OCI-LY3 (cell line): ENCODE measurements around the gene SULT2B1.

Source experiments
- H2AFZ ChIP-seq: fragments of 200-600, 300-600 bp; shearing (Covaris generic); 2 replicates; pipeline ENCODE4 v1.6.0; 2014; ENCODE audit warnings: antibody characterized with exemption, low read depth, low read length
- H3K27ac ChIP-seq: fragments of 200-600, 300-600 bp; sonication (generic); 2 replicates; pipeline ENCODE4 v1.5.1; 2014; ENCODE audit warnings: mild to moderate bottlenecking, low read length, moderate library complexity, mixed read lengths
- H3K27me3 ChIP-seq: fragments of 200-600, 300-600 bp; sonication (generic); 2 replicates; pipeline ENCODE4 v1.6.1; 2014; ENCODE audit warnings: low read depth, low read length, mixed read lengths
- H3K36me3 ChIP-seq: fragments of 200-600, 300-600 bp; sonication (generic); replicated peaks from 2 replicates; pipeline ENCODE3; 2014; ENCODE audit warnings: low read depth, low read length, mixed read lengths
- H3K4me1 ChIP-seq: fragments of 300-600, 200-600 bp; sonication (generic); 2 replicates; pipeline ENCODE4 v1.6.1; 2014; ENCODE audit warnings: low read length, mixed read lengths
- H3K4me2 ChIP-seq: fragments of 200-600, 300-600 bp; sonication (generic); 2 replicates; pipeline ENCODE4 v1.6.1; 2014; ENCODE audit warnings: low read length, mixed read lengths
- H3K4me3 ChIP-seq: fragments of 300-600, 200-600 bp; sonication (generic); 2 replicates; pipeline ENCODE4 v1.5.1; 2014; ENCODE audit warnings: antibody characterized with exemption, mild to moderate bottlenecking, low read length, moderate library complexity
- H3K79me2 ChIP-seq: fragments of 300-600, 200-600 bp; shearing (Covaris generic); 2 replicates; pipeline ENCODE4 v1.6.1; 2014; ENCODE audit warnings: mild to moderate bottlenecking, low read length, mixed read lengths
- H3K9ac ChIP-seq: fragments of 300-600, 200-600 bp; shearing (Covaris generic); 2 replicates; pipeline ENCODE4 v1.6.0; 2014; ENCODE audit warnings: mild to moderate bottlenecking, low read length, moderate library complexity
- H3K9me3 ChIP-seq: fragments of 200-600, 300-600 bp; shearing (Covaris generic); 2 replicates; pipeline ENCODE4 v1.6.1; 2014; ENCODE audit warnings: low read length, mixed read lengths; ENCODE audit not compliant: insufficient read depth
- H4K20me1 ChIP-seq: fragments of 200-600, 300-600 bp; sonication (generic); 2 replicates; pipeline ENCODE4 v1.6.1; 2016; ENCODE audit warnings: low read length, mixed read lengths; ENCODE audit not compliant: insufficient read depth
- CTCF ChIP-seq: fragments of 200-600, 300-600 bp; sonication (generic); IDR thresholded peaks from 2 replicates; pipeline ENCODE4 v1.5.1; 2014; ENCODE audit warnings: antibody characterized with exemption, low read length, low read depth
- EZH2phosphoT487 ChIP-seq: fragments of 200-600 bp; shearing (Covaris generic); IDR thresholded peaks from 2 replicates; pipeline ENCODE4 v1.6.1; 2018; ENCODE audit warnings: antibody characterized with exemption, mixed run types, low read depth

Gene SULT2B1

GRCh38 chr19:48627201-48627864 is 75.4 kb downstream of the SULT2B1 start:
- Histone ChIP-seq H2AFZ (no peak overlapping the region), H3K9ac (no peak overlapping the region), H3K9me3 (no peaks in the 10 kb centered on the region), H3K27me3 (no peaks in the 10 kb centered on the region), H3K36me3 (peaks cover 23% of the 10 kb centered on the region), H3K79me2 (peaks cover 27% of the 10 kb centered on the region), H3K4me3 (no peak overlapping the region), H3K4me2 (no peak overlapping the region), H4K20me1 (no peaks in the 10 kb centered on the region), H3K4me1 (peaks cover 19% of the 10 kb centered on the region), H3K27ac (no peak overlapping the region)
- TF ChIP-seq CTCF (no peak), EZH2phosphoT487 (no peak)

- Histone ChIP-seq H3K36me3 (peaks cover 23% of the 10 kb centered on the region), H3K4me2 (no peak overlapping the region), H3K9me3 (no peaks in the 10 kb centered on the region), H3K27me3 (no peaks in the 10 kb centered on the region), H4K20me1 (no peaks in the 10 kb centered on the region), H3K27ac (no peak overlapping the region), H3K4me1 (peaks cover 19% of the 10 kb centered on the region), H2AFZ (no peak overlapping the region), H3K79me2 (peaks cover 27% of the 10 kb centered on the region), H3K4me3 (no peak overlapping the region), H3K9ac (no peak overlapping the region)
- TF ChIP-seq CTCF, result no peak
- no peak for TF ChIP-seq EZH2phosphoT487
Measured at GRCh38 chr19:48627865-48628314, 75.9 kb downstream of the SULT2B1 start.

GRCh38 chr19:48628486-48629296 is 76.7 kb downstream of the SULT2B1 start:
- Histone ChIP-seq H2AFZ (no peak overlapping the region), H3K4me2 (no peak overlapping the region), H3K9ac (no peak overlapping the region), H3K4me1 (peaks cover 22% of the 10 kb centered on the region), H3K36me3 (peaks cover 23% of the 10 kb centered on the region), H3K79me2 (peaks cover 26% of the 10 kb centered on the region), H4K20me1 (no peaks in the 10 kb centered on the region), H3K27ac (no peak overlapping the region), H3K9me3 (no peaks in the 10 kb centered on the region), H3K27me3 (no peaks in the 10 kb centered on the region), H3K4me3 (no peak overlapping the region)
- TF ChIP-seq EZH2phosphoT487 (no peak), CTCF (no peak)

DNA sequence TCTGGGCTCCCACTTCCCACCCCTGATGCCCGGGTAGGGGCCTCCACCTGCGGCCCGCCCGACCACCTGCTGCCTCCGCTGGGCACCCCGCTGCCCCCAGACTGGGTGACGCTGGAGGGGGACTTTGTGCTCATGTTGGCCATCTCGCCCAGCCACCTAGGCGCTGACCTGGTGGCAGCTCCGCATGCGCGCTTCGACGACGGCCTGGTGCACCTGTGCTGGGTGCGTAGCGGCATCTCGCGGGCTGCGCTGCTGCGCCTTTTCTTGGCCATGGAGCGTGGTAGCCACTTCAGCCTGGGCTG is 77.3 kb downstream of the SULT2B1 start:
- Histone ChIP-seq H3K27me3 (no peaks in the 10 kb centered on the region), H3K9ac (no peak overlapping the region), H3K36me3 (peaks cover 23% of the 10 kb centered on the region), H3K4me2 (no peak overlapping the region), H3K4me1 (peaks cover 26% of the 10 kb centered on the region), H2AFZ (no peak overlapping the region), H3K27ac (no peak overlapping the region), H3K9me3 (no peaks in the 10 kb centered on the region), H3K4me3 (no peak overlapping the region), H3K79me2 (peaks cover 28% of the 10 kb centered on the region), H4K20me1 (no peaks in the 10 kb centered on the region)
- TF ChIP-seq CTCF, result no peak
- no peak for TF ChIP-seq EZH2phosphoT487
